Activated CD4-positive, alpha-beta T cell treated with anti-CD3 and anti-CD28 coated beads, Interleukin-2, amount 10 ng/mL, durations not matched to agents 24 days and 14 days (primary cell): Measurements from ENCODE around the gene OVCA2. TPM values are rescaled to one million over a fixed set of nuclear protein-coding genes. Genes with fewer than 3 reads are reported as not detected.

Experiments used
- DNase-seq: peaks from one replicate; pipeline ENCODE4 v3.0.0; 2022
- H3K27ac Mint-ChIP-seq: one replicate; pipeline ENCODE4 v1.8.0; 2022; ENCODE audit warnings: mild to moderate bottlenecking, mixed read lengths
- H3K27me3 Mint-ChIP-seq: one replicate; pipeline ENCODE4 v1.8.0; 2022; ENCODE audit warnings: mixed read lengths
- H3K36me3 Mint-ChIP-seq: one replicate; pipeline ENCODE4 v1.8.0; 2022; ENCODE audit warnings: low read depth, mild to moderate bottlenecking, mixed read lengths
- H3K4me1 Mint-ChIP-seq: one replicate; pipeline ENCODE4 v1.8.0; 2021; ENCODE audit warnings: mixed read lengths
- H3K4me3 Mint-ChIP-seq: one replicate; pipeline ENCODE4 v1.8.0; 2022; ENCODE audit warnings: mild to moderate bottlenecking, moderate library complexity, mixed read lengths
- H3K9me3 Mint-ChIP-seq: one replicate; pipeline ENCODE4 v1.8.0; 2021; ENCODE audit warnings: mixed read lengths
- intact Hi-C: fragments of 100-400 bp; cut with micrococcal nuclease; formaldehyde crosslinking; loops from one replicate; pipeline ENCODE4 v1.15.1; 2023
- total RNA-seq: library from RNA; stranded (reverse); gene quantifications from 2 replicates; pipeline ENCODE4 v1.2.3, GENCODE V29; 2022

Gene OVCA2
- total RNA-seq = 36.5 and 37.7 TPM in 2 replicates

DNA sequence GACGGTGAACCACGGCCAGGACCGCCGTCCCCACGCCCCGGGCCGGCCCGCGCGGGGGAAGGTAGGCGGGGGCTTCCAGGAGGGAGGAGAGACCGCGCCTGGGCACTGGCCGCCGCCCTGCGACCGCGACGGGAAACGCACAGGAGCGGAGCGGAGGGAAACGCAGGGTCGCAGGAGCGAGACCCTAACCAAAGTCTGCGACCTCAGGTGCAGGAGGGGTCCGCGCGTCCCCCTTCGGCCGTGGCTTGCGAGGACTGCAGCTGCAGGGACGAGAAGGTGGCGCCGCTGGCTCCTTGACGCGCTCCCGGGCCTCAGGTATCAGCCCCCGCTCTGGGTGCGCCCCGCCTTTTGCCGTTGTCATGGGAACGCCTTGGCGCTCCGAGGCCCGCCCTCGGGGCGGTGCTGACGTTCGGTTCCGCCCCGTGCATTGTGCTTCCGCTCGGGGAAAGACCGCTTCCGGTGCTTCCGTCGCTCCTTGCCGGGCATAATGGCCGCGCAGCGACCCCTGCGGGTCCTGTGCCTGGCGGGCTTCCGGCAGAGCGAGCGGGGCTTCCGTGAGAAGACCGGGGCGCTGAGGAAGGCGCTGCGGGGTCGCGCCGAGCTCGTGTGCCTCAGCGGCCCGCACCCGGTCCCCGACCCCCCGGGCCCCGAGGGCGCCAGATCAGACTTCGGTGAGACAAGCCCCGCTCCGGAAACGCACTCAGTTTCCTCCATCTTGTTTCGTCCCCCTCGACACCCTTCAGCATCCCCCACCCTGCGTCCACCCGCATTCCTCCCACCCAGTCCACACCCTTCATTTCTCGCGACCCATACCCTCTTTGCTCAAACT is at the start of gene OVCA2:
TSS of gene OVCA2 (plus strand) at position 462 of the 829 bp plus-strand sequence. CDS start at position 488, 26 bp downstream.
- H3K9me3 Mint-ChIP-seq = no peaks in the 10 kb centered on the region
- H3K4me3 Mint-ChIP-seq = peak within 1 kb of the TSS; percentile 92
- peak within 1 kb of the TSS; percentile 94 for H3K27ac Mint-ChIP-seq
- H3K4me1 Mint-ChIP-seq = peaks cover 15% of the 10 kb centered on the region
- DNase-seq = peak; percentile 100
- peaks cover 50% of the 10 kb centered on the region for H3K36me3 Mint-ChIP-seq
- intact Hi-C loops = loop anchor here (1.0 to 2.0 kb wide), 2 partner anchors 11 to 359 kb away; partner anchors contain the start of genes DPH1 and MNT
- H3K27me3 Mint-ChIP-seq = no peaks in the 10 kb centered on the region

DNA sequence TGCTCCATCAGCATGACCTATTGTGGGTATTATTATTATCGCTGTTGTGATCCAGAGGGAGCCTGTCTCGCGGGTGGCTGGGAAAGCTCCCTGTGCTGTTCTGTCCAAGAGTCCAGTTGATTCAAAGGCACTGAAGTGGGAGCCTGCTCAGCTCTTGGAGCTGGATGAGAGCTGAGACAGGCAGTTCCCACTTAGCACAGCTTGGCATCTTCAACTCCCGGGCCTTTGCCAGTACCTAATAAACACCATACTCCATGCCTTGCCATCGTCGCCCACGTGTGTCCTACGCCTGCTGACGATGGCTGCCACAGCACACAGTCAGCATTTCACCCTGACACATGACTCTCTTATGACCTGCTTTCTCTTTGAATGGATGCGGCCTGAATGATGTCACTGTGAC is 49.3 kb upstream of the OVCA2 start:
- H3K27me3 Mint-ChIP-seq = peaks cover 33% of the 10 kb centered on the region
- no peaks in the 10 kb centered on the region for H3K9me3 Mint-ChIP-seq
- no peaks in the 10 kb centered on the region for H3K4me1 Mint-ChIP-seq
- no peaks in the 10 kb centered on the region for H3K36me3 Mint-ChIP-seq
- H3K4me3 Mint-ChIP-seq = no peak overlapping the region
- H3K27ac Mint-ChIP-seq = no peak overlapping the region
- DNase-seq = no peak
- intact Hi-C loops = no loop called here

DNA sequence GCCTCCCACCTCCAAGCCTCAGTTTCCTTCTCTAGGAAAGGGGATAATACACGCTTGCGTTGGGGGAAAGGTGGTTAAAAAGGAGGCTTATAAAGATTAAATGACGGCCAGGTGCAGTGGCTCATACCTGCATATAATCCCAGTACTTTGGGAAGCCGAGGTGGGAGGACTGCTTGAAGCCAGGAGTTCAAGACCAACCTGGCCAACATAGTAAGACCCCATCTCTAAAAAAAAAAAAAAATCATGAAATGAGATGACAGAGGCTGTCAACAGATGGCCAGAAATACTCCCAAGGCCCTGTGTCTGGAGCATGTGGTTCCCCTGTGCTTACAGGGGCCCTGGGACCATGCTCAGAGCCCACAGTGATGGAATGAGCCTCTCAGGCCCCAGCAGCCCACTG is 47.1 kb upstream of the OVCA2 start:
- H3K36me3 Mint-ChIP-seq = no peaks in the 10 kb centered on the region
- no peaks in the 10 kb centered on the region for H3K9me3 Mint-ChIP-seq
- intact Hi-C loops = no loop called here
- H3K4me1 Mint-ChIP-seq = peaks cover 4% of the 10 kb centered on the region
- H3K27me3 Mint-ChIP-seq = peaks cover 37% of the 10 kb centered on the region
- no peak overlapping the region for H3K27ac Mint-ChIP-seq
- H3K4me3 Mint-ChIP-seq = no peak overlapping the region
- DNase-seq = no peak

DNA sequence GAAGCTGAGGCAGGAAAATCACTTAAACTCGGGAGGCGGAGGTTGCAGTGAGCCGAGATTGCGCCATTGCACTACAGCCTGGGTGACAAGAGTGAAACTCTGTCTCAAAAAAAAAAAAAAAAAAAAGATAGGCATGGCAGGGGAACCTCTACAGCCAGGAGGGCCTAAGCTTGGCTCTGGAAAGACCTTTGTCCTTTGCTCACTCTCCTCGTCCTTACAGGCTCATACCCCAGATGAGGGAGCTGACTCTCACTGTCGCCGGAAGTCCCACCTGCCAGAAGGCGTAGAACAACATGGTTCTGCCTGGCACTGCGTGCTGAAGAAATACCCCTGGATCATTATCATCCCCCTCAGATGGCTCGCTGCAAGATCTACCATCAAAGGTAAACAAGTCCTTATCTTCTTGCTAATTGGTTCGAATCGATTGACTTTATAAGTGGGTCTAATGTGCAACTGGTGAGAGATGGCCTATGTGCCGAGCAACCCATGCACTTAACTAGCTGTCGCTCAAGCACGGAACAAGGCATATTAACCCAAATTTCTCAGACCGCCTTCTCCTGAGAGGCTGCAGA is 46.4 kb upstream of the OVCA2 start:
- peaks cover 41% of the 10 kb centered on the region for H3K27me3 Mint-ChIP-seq
- no peak for DNase-seq
- intact Hi-C loops = no loop called here

DNA sequence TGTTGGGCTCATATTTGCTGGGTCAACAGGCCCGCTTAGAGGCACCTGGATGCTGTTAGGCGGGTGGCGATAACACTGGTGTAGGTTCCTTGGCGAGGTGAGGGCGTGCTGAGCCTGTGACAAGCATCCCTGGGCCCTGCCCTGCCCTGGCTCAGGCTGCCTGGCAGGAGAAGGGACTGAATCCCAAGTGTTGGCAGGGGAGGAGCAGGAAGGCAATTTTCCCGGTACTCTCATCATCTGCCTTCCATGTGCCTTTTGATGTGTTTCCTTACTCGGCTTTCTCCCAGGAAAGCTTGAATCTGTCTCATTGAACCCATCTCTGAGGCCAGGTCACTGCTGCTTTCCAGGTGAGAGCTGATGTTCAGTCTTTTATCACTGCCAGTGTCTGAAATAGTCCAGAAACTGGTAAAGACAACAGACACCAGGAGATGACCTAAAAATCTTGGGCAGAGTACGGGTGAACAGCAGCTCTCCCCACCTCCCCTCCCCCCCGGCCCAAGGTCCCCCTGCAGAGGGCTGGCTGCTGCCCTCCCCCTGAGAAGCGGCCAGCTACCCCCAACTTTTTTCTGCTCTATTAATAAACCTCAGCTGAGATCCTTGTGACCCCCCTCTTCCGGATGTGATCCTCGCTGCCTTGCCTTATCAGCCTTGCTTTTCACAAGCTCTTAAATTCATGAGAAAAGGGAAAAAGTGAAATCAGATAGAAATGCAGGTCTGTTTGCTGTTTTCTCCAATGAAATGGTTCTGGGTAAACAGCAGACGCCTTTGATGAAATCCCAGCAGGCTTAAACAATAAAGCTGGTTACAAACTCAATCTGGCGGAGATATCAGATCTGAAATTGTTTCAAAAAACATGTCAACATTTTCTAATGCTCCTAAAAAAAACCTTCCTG is 45.7 kb upstream of the OVCA2 start:
- Mint-ChIP-seq H3K27ac (no peak overlapping the region), H3K9me3 (no peaks in the 10 kb centered on the region), H3K36me3 (no peaks in the 10 kb centered on the region), H3K4me3 (no peak overlapping the region), H3K27me3 (peaks cover 36% of the 10 kb centered on the region), H3K4me1 (peaks cover 4% of the 10 kb centered on the region)
- intact Hi-C loops = no loop called here
- DNase-seq = no peak

More for the DNA sequence above, 46.4 kb upstream of the OVCA2 start:
- H3K4me3 Mint-ChIP-seq = no peak overlapping the region
- no peak overlapping the region for H3K27ac Mint-ChIP-seq
- H3K36me3 Mint-ChIP-seq = no peaks in the 10 kb centered on the region
- peaks cover 4% of the 10 kb centered on the region for H3K4me1 Mint-ChIP-seq
- no peaks in the 10 kb centered on the region for H3K9me3 Mint-ChIP-seq

DNA sequence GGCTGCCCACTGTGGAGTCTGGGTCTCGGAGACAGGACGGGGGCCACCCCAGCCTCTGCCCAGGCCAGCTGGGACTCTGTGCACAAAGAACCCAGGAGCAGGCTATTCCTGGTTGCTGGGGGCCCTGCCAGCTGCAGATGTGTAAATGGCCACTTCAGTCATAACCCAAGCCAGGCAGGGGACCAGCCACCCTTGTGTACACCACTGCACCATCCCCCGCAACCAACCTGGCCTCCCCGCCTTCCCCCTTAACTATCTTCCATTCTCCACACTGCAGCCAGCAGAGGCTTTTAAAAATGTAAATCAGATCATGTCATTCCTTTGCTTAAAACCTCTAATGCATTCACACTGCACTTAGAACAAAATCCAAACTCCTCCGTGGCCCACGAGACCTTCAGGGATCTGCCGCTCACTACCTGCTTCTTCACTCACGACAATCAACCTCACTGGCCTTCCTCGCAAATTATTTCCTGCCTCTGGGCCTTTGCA is 45.0 kb upstream of the OVCA2 start:
- Mint-ChIP-seq H3K9me3 (no peaks in the 10 kb centered on the region), H3K36me3 (no peaks in the 10 kb centered on the region), H3K27me3 (peaks cover 36% of the 10 kb centered on the region), H3K4me1 (peaks cover 4% of the 10 kb centered on the region), H3K4me3 (no peak overlapping the region), H3K27ac (no peak overlapping the region)
- intact Hi-C loops = no loop called here
- no peak for DNase-seq

DNA sequence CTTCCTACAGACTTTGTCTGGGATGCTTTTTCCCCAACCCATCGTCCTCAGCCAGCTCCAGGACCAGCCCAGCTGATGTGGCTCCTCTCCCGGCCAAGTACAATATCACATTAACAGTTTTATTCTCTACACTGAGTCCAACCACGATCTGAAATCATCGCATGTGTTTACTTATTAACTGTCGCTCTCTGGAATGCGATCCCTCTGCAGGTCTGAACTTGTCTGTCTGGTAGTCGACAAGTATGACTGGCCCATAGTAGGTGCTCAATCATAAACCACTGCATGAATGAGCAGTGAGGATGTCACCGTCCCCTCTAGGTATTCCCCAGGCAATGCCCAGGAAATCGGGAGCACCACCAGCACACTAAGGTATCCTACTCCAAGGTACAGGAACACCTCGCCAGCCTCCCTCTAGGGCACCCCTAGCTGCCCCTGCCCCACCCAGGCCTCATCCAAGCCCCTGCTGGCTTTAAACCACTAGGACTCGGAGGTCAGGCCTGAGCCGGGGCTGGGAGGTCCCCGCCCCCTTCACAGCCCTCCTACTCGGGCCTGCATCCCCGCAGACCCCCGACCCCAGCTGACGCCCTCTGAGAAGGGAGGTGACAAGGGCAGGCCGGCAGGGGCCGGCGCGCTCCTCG is 44.4 kb upstream of the OVCA2 start:
- Mint-ChIP-seq H3K27ac (no peak overlapping the region), H3K9me3 (no peaks in the 10 kb centered on the region), H3K27me3 (peaks cover 36% of the 10 kb centered on the region), H3K4me3 (no peak overlapping the region), H3K36me3 (no peaks in the 10 kb centered on the region), H3K4me1 (peaks cover 4% of the 10 kb centered on the region)
- DNase-seq = no peak
- intact Hi-C loops = no loop called here

DNA sequence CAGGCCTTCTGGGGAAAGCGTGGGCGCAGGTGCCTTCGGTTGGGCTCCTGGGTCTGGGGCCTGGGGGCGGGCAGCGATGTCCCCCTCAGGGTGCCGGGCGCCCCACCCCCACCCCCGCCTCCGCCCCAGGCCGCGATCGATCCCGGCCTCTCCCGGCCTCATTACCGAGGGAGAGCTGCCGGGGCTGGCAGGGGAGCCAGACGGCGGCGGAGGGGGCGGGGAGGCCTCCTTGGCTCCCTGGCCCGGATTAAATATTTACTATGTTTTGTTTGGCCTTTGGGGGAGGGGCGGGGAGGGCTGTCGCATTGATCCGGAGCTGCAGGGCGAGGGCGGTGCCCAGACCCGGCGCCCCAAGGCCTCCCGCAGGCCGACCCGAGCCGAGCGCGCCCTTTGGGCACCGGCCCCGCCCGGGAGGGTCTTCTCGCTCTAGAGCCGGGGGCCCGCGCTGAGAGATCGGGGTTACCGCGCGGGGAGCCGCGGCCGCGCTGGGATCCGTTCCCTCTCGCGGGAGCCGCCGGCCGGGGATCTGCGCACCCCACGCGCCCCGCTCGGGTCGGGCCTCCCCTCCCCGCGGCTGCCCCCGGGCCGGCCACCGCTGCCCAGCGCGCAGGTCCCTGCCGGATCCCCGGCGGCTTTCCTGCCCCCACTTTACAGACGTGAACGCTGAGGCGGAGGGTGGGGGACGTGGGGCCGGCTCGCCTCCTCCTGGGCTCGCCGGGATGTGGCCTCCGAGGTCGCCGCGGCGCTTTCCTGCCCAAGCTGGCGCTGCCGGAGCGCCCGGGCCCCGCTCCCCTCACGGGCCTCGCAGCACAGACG is 43.7 kb upstream of the OVCA2 start:
- no peak overlapping the region for H3K4me3 Mint-ChIP-seq
- intact Hi-C loops = no loop called here

DNA sequence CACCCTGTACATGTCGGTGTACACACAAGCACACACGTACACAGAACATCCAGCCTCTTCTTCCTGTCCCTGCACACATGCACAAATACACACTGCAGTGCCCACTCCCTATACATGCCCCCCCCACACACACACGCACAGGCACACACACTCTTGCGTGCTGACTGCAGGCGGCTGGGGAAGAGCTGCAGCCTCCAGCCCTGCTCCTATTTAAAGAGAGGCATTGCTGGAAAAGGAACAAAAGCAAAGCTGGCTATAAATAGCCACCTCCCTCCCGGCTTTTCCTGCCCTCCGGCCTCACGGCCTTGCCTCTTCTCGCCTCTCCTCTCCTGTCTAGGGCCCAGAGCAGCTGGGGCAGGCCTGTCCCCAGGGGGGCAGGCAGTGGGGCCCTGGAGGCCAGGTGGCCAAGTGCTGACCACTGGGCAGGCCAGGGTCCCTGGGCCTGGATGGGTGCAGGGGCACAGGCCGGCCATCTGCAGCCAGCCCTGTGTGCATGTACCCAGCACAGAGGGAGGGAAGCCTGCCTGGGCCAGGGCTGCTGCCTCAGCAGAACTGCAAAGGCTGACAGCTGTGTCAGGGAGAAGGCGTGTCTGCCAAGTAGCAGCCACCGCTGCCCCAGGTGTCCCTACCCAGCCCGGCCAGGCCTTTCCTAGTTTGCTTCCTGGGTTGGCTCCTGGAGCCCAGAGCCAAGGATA is 42.1 kb upstream of the OVCA2 start:
- intact Hi-C loops = no loop called here
- peaks cover 33% of the 10 kb centered on the region for H3K27me3 Mint-ChIP-seq
- H3K27ac Mint-ChIP-seq = no peak overlapping the region
- no peaks in the 10 kb centered on the region for H3K9me3 Mint-ChIP-seq
- no peaks in the 10 kb centered on the region for H3K36me3 Mint-ChIP-seq
- peaks cover 4% of the 10 kb centered on the region for H3K4me1 Mint-ChIP-seq
- peak overlapping the region; percentile 72 for H3K4me3 Mint-ChIP-seq
- no peak for DNase-seq

More for the DNA sequence above, 43.7 kb upstream of the OVCA2 start:
- Mint-ChIP-seq H3K9me3 (no peaks in the 10 kb centered on the region), H3K27me3 (peaks cover 36% of the 10 kb centered on the region), H3K27ac (no peak overlapping the region), H3K4me1 (peaks cover 4% of the 10 kb centered on the region), H3K36me3 (no peaks in the 10 kb centered on the region)
- DNase-seq = peak; percentile 62

DNA sequence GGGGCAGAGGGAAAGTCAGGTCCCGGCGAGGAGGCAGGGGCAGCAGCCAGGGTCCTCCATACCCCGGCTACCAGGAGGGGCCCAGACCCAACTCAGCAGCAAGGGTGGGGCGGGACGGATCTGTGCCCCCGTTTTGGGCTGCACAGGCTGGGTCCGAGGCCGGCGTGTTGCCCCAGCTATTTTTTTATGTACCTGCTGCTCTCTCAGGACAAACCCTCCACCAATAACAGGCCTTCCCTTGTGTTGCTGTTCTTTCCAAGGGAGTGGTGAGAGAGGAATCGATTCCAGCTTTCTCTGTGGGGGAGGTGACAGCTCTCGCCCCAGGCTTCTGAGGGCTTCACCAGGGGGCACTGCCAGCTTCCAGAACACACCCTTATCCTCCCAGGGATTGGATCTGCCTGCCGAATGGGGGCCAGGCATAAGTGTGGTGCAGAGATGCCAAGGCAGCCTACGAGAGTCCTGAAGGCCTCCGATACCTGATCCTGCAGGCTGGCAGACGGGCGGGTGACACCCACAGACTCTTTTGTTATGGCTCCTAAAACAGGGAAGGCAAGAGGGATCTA is 39.0 kb upstream of the OVCA2 start:
- DNase-seq = no peak
- intact Hi-C loops = no loop called here
- peaks cover 4% of the 10 kb centered on the region for H3K4me1 Mint-ChIP-seq
- H3K27me3 Mint-ChIP-seq = peaks cover 14% of the 10 kb centered on the region
- no peak overlapping the region for H3K27ac Mint-ChIP-seq
- H3K9me3 Mint-ChIP-seq = no peaks in the 10 kb centered on the region
- H3K36me3 Mint-ChIP-seq = no peaks in the 10 kb centered on the region
- no peak overlapping the region for H3K4me3 Mint-ChIP-seq

DNA sequence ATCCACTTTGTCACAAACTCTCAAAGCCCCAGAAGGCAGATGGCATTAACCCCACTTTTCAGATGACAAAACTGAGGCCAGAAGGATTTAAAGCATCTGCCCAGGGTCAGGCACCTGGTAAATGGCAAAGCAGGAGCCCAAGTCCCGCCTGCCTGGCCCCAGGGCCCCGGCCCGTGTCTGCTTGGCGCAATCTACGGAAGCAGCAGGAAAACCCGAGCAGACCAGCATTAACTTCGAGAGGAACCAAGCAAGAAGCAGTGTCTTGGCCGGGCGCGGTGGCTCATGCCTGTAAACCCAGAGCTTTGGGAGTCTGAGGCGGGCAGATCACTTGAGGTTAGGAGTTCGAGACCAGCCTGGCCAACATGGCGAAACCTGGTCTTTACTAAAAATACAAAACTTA is 38.3 kb upstream of the OVCA2 start:
- no peak for DNase-seq
- peaks cover 4% of the 10 kb centered on the region for H3K4me1 Mint-ChIP-seq
- no peak overlapping the region for H3K4me3 Mint-ChIP-seq
- no peak overlapping the region for H3K27ac Mint-ChIP-seq
- H3K27me3 Mint-ChIP-seq = peaks cover 14% of the 10 kb centered on the region
- intact Hi-C loops = no loop called here
- H3K9me3 Mint-ChIP-seq = no peaks in the 10 kb centered on the region
- H3K36me3 Mint-ChIP-seq = no peaks in the 10 kb centered on the region

DNA sequence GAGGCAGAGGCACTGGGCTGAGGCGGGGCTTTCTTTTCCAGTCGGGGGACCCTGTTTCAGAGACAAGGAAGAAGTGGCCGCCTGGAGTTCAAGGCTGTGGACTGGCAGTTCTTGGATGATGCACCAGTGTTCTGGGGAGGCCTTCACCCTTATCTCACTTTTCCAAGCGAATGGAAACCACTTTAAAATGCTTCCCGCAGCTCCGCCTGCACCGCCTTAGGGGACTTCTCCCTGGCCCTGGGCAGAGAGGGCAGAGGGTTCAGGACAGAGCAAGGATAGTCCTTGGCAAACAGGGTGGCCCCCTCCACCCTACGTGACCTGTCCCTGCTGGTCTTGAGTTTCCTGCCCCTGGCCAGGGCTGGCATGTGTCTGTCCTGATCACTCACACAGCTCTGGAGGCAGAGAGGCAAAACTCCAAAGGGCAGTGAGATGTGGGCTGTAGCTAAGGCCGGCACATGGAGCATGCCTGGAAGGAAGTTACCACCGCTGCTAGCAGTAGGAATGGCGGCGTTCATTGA is 37.3 kb upstream of the OVCA2 start:
- H3K9me3 Mint-ChIP-seq = no peaks in the 10 kb centered on the region
- peaks cover 8% of the 10 kb centered on the region for H3K27me3 Mint-ChIP-seq
- H3K4me1 Mint-ChIP-seq = peaks cover under 1% of the 10 kb centered on the region
- no peaks in the 10 kb centered on the region for H3K36me3 Mint-ChIP-seq
- H3K4me3 Mint-ChIP-seq = no peak overlapping the region
- no peak for DNase-seq
- no peak overlapping the region for H3K27ac Mint-ChIP-seq
- intact Hi-C loops = no loop called here
